Right lobe of liver (tissue), 4 donors: ENCODE data around the gene SEMA3C.

Experiments used
- CTCF ChIP-seq, 4 donors: fragments of 200-600 bp in 3 of 4; fragments of 450-650 bp in 1 of 4; IDR thresholded peaks; one replicate each; pipeline versions ENCODE4 v1.5.1 to v1.8.0; 2016 to 2022; ENCODE audit warnings: antibody characterized with exemption in 4 of 4, mild to moderate bottlenecking in 2 of 4
- POLR2A ChIP-seq: fragments of 450-650 bp; IDR thresholded peaks from one replicate; pipeline ENCODE4 v1.6.1; 2017; ENCODE audit warnings: antibody characterized with exemption, mild to moderate bottlenecking
- donor health status: DM: no; HTN: no; CAD: no.
- donor health status: DM: no; HTN: no; CAD: no.
- donor health status: DM: no; HTN: yes; CAD: no.

GRCh38 chr7:80896906-80897598 lies 21.8 kb downstream of the SEMA3C start:
- TF ChIP-seq CTCF (IDR thresholded peaks at IDR 0.05) (no peak), POLR2A (no peak)
